SH-SY5Y (cell line): ENCODE results near the gene WASHC4.

Source experiments
- GATA2 ChIP-seq: IDR thresholded peaks from 2 replicates; pipeline ENCODE4 v1.6.1; 2011; ENCODE audit warnings: mild to moderate bottlenecking, low read depth, low read length
- GATA3 ChIP-seq: IDR thresholded peaks from 2 replicates; pipeline ENCODE4 v1.6.1; 2011; ENCODE audit warnings: low read depth, mild to moderate bottlenecking, low read length, moderate library complexity

Gene WASHC4

GRCh38 chr12:105104762-105105161 lies 2.8 kb upstream of the WASHC4 start:
- TF ChIP-seq GATA3 (no peak), GATA2 (no peak)

GRCh38 chr12:105106621-105107020 lies 910 bp upstream of the WASHC4 start:
- TF ChIP-seq GATA2 (no peak), GATA3 (no peak)

- no peak for TF ChIP-seq GATA3
- no peak for TF ChIP-seq GATA2
Measured at GRCh38 chr12:105107171-105107493, 399 bp upstream of the WASHC4 start.

GRCh38 chr12:105109465-105110212 lies 2.1 kb downstream of the WASHC4 start:
- TF ChIP-seq GATA3, result no peak

GRCh38 chr12:105110851-105111250 lies 3.3 kb downstream of the WASHC4 start:
- no peak for TF ChIP-seq GATA2

GRCh38 chr12:105113094-105113493 lies 5.6 kb downstream of the WASHC4 start:
- TF ChIP-seq GATA2 (no peak), GATA3 (no peak)

GRCh38 chr12:105116969-105117368 lies 9.4 kb downstream of the WASHC4 start:
- TF ChIP-seq GATA2 (no peak), GATA3 (no peak)

- no peak for TF ChIP-seq GATA2
- no peak for TF ChIP-seq GATA3
Measured at GRCh38 chr12:105120551-105120950, 13.0 kb downstream of the WASHC4 start.

- TF ChIP-seq GATA3, result no peak
- TF ChIP-seq GATA2, result no peak
Measured at GRCh38 chr12:105138248-105138647, 30.7 kb downstream of the WASHC4 start.

GRCh38 chr12:105141320-105141922 lies 33.9 kb downstream of the WASHC4 start:
- no peak for TF ChIP-seq GATA2
- TF ChIP-seq GATA3, result peak; percentile 30; the same call in 1 of the 2 replicates

- TF ChIP-seq GATA2, result no peak
- no peak for TF ChIP-seq GATA3
Measured at GRCh38 chr12:105142259-105142658, 34.7 kb downstream of the WASHC4 start.

GRCh38 chr12:105156260-105156659 lies 48.7 kb downstream of the WASHC4 start:
- no peak for TF ChIP-seq GATA2
- TF ChIP-seq GATA3, result no peak

GRCh38 chr12:105157606-105158005 lies 50.1 kb downstream of the WASHC4 start:
- TF ChIP-seq GATA2, result no peak
- no peak for TF ChIP-seq GATA3

GRCh38 chr12:105158876-105159275 lies 51.3 kb downstream of the WASHC4 start:
- TF ChIP-seq GATA2 (no peak), GATA3 (no peak)

- TF ChIP-seq GATA3 (no peak), GATA2 (no peak)
Measured at GRCh38 chr12:105162174-105162573, 54.6 kb downstream of the WASHC4 start.

GRCh38 chr12:105164068-105164467 lies 56.5 kb downstream of the WASHC4 start:
- TF ChIP-seq GATA2 (no peak), GATA3 (no peak)

- TF ChIP-seq GATA3 (no peak), GATA2 (no peak)
Measured at GRCh38 chr12:105166736-105167135, 59.2 kb downstream of the WASHC4 start.
